HEK293 (cell line): ENCODE measurements around the gene ZNF593OS.

Experiments used
- MYNN ChIP-seq: fragments of 450-650 bp; formaldehyde crosslinking; IDR thresholded peaks from 2 replicates; pipeline ENCODE4 v1.5.1; 2016; ENCODE audit warnings: missing biosample characterization, missing genetic modification characterization, borderline replicate concordance
- REST ChIP-seq: fragments of 450-650 bp; formaldehyde crosslinking; IDR thresholded peaks from 2 replicates; pipeline ENCODE4 v1.5.1; 2016; ENCODE audit warnings: missing biosample characterization, missing genetic modification characterization
- ZNF585B ChIP-seq: fragments of 450-650 bp; formaldehyde crosslinking; IDR thresholded peaks from 2 replicates; pipeline ENCODE4 v1.5.1; 2016; ENCODE audit warnings: missing biosample characterization, missing genetic modification characterization

- TF ChIP-seq MYNN (tag by site-specific recombination) (no peak), ZNF585B (no peak), REST (no peak)
Measured at GRCh38 chr1:26138974-26139558, 32.6 kb downstream of the ZNF593OS start.
